Fibroblast of lung (primary cell): ENCODE measurements around the gene TIMM13. TPM values are rescaled to one million over a fixed set of nuclear protein-coding genes. Genes with fewer than 3 reads are reported as not detected.

Source experiments
- DNase-seq, 2 donors: peaks; one replicate each; pipeline versions ENCODE4 v3.0.0 to v3.0.0-alpha.2; 2010; ENCODE audit warnings: low read depth in 2 of 2
- H2AFZ ChIP-seq: 2 replicates; pipeline ENCODE4 v1.5.1; 2012; ENCODE audit warnings: low read length, control low read depth, inconsistent platforms
- H3K27ac ChIP-seq: 2 replicates; pipeline ENCODE4 v1.5.1; 2011; ENCODE audit warnings: low read length, control low read depth; ENCODE audit not compliant: insufficient read depth
- H3K27me3 ChIP-seq: 2 replicates; pipeline ENCODE4 v1.5.1; 2011; ENCODE audit warnings: mild to moderate bottlenecking, low read length; ENCODE audit not compliant: control insufficient read depth, insufficient read depth
- H3K36me3 ChIP-seq: 2 replicates; pipeline ENCODE4 v1.5.1; 2011; ENCODE audit warnings: low read length; ENCODE audit not compliant: control insufficient read depth, insufficient read depth
- H3K4me1 ChIP-seq: 2 replicates; pipeline ENCODE4 v1.5.1; 2011; ENCODE audit warnings: low read length; ENCODE audit not compliant: control insufficient read depth, insufficient read depth; ENCODE audit errors: extremely low read depth
- H3K4me2 ChIP-seq: 2 replicates; pipeline ENCODE4 v1.5.1; 2011; ENCODE audit warnings: low read length, control low read depth; ENCODE audit not compliant: insufficient read depth; ENCODE audit errors: extremely low read depth
- H3K4me3 ChIP-seq, 4 experiments: fragments of 200-600 bp in 1 of 4; sonication (generic) in 1 of 4; replicated peaks in 1 of 4; 2 replicates each; pipeline ENCODE4 v1.5.1; 2011 to 2016; ENCODE audit warnings: low read length in 4 of 4, low read depth in 3 of 4, mild to moderate bottlenecking in 3 of 4, control low read depth in 2 of 4, inconsistent platforms in 1 of 4, mixed read lengths in 1 of 4; ENCODE audit not compliant: insufficient read depth in 1 of 4; ENCODE audit errors: control extremely low read depth in 1 of 4
- H3K79me2 ChIP-seq: 2 replicates; pipeline ENCODE4 v1.5.1; 2012; ENCODE audit warnings: mild to moderate bottlenecking, low read length, inconsistent platforms; ENCODE audit not compliant: control insufficient read depth, insufficient read depth
- H3K9ac ChIP-seq: 2 replicates; pipeline ENCODE4 v1.5.1; 2011; ENCODE audit warnings: mild to moderate bottlenecking, low read length, control low read depth; ENCODE audit not compliant: insufficient read depth
- H3K9me3 ChIP-seq: 2 replicates; pipeline ENCODE4 v1.5.1; 2012; ENCODE audit warnings: low read depth, low read length; ENCODE audit not compliant: control insufficient read depth, insufficient read depth
- H4K20me1 ChIP-seq: 2 replicates; pipeline ENCODE4 v1.5.1; 2011; ENCODE audit warnings: low read length; ENCODE audit not compliant: control insufficient read depth, insufficient read depth; ENCODE audit errors: extremely low read depth
- CTCF ChIP-seq, 2 donors: IDR thresholded peaks in 1 of 2; conservative IDR thresholded peaks in 1 of 2; 1 replicate in 1 of 2; 2 replicates in 1 of 2; pipeline ENCODE4 v1.5.1; 2011 to 2012; ENCODE audit warnings: low read length in 2 of 2, control low read depth in 1 of 2, inconsistent platforms in 1 of 2, low read depth in 1 of 2, mild to moderate bottlenecking in 1 of 2
- EZH2 ChIP-seq: IDR thresholded peaks from 2 replicates; pipeline ENCODE4 v1.5.1; 2012; ENCODE audit warnings: low read length, control low read depth, mild to moderate bottlenecking; ENCODE audit errors: missing control alignments
- polyA plus RNA-seq, 2 donors: library from polyadenylated mRNA; depleted of rRNA in 1 of 2; stranded (reverse) in 1 of 2; unstranded in 1 of 2; fragments of >200 nt; gene quantifications; 2 replicates each; pipeline ENCODE4 v1.2.1, GENCODE V29; 2011 to 2012; ENCODE audit warnings: missing spikeins in 1 of 2
- total RNA-seq: library from RNA; depleted of rRNA; stranded (reverse); fragments of >200 nt; gene quantifications from 2 replicates; pipeline ENCODE4 v1.2.1, GENCODE V29; 2014

The TIMM13 gene
- total and polyA plus RNA-seq, 2 donors (not counting 1 experiment from before 2014, with no cell fraction given) = 14.1 to 27.6 TPM

- H3K27ac ChIP-seq = no peak overlapping the region
- H2AFZ ChIP-seq = no peak overlapping the region
- no peaks in the 10 kb centered on the region for H4K20me1 ChIP-seq
- H3K27me3 ChIP-seq = no peaks in the 10 kb centered on the region
- no peaks in the 10 kb centered on the region for H3K79me2 ChIP-seq
- no peak for TF ChIP-seq EZH2
- no peak for TF ChIP-seq CTCF (conservative IDR thresholded peaks at IDR 0.05 in 1 of 2, IDR thresholded peaks at IDR 0.05 in 1 of 2; ENCODE audit: low read depth in 1 of 2, low read length in 2 of 2)
- no peak overlapping the region for H3K4me3 ChIP-seq
- no peak overlapping the region for H3K4me2 ChIP-seq
- H3K9me3 ChIP-seq = no peaks in the 10 kb centered on the region
- H3K9ac ChIP-seq = no peak overlapping the region
- H3K4me1 ChIP-seq = no peaks in the 10 kb centered on the region
- DNase-seq = no peak
- peaks cover 7% of the 10 kb centered on the region for H3K36me3 ChIP-seq
Observed at GRCh38 chr19:2413629-2414028, 13.8 kb downstream of the TIMM13 start.

- Histone ChIP-seq H3K79me2 (no peaks in the 10 kb centered on the region), H4K20me1 (no peaks in the 10 kb centered on the region), H3K4me2 (no peak overlapping the region), H3K27me3 (no peaks in the 10 kb centered on the region), H3K27ac (no peak overlapping the region), H3K9ac (no peak overlapping the region), H3K9me3 (no peaks in the 10 kb centered on the region), H3K4me1 (no peaks in the 10 kb centered on the region), H3K36me3 (peaks cover 7% of the 10 kb centered on the region), H3K4me3 (no peak overlapping the region), H2AFZ (no peak overlapping the region)
- TF ChIP-seq EZH2 (no peak), CTCF (conservative IDR thresholded peaks at IDR 0.05 in 1 of 2, IDR thresholded peaks at IDR 0.05 in 1 of 2; ENCODE audit: low read depth in 1 of 2, low read length in 2 of 2) (no peak)
- DNase-seq = no peak
Observed at GRCh38 chr19:2413159-2413558, 14.2 kb downstream of the TIMM13 start.

DNA sequence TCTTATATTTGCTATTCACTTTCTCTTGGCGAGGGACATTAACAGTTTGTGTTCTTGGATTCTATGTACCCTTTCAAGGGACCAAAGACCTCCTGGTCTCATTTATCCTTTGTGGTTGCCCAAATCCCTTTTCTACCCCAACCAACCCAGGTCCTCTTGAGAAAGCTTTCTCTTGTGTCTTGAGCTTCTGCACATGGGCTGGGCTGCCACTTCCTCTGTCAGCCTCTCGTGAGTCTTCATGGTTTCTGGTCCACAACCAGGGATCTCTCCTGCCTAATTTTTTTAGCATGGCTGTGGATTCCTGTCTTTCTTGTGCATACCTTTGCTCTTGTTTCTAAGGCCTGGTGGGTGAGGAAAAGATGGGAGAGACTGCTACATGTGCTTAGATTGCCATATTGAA is 14.9 kb downstream of the TIMM13 start:
- H3K27ac ChIP-seq = no peak overlapping the region
- peaks cover 6% of the 10 kb centered on the region for H3K36me3 ChIP-seq
- no peak for DNase-seq
- no peaks in the 10 kb centered on the region for H3K27me3 ChIP-seq
- H2AFZ ChIP-seq = no peak overlapping the region
- H3K4me2 ChIP-seq = no peak overlapping the region
- TF ChIP-seq CTCF (conservative IDR thresholded peaks at IDR 0.05 in 1 of 2, IDR thresholded peaks at IDR 0.05 in 1 of 2; ENCODE audit: low read depth in 1 of 2, low read length in 2 of 2) = no peak
- no peak for TF ChIP-seq EZH2
- no peaks in the 10 kb centered on the region for H3K9me3 ChIP-seq
- no peak overlapping the region for H3K4me3 ChIP-seq
- H3K9ac ChIP-seq = no peak overlapping the region
- no peaks in the 10 kb centered on the region for H3K4me1 ChIP-seq
- no peaks in the 10 kb centered on the region for H4K20me1 ChIP-seq
- H3K79me2 ChIP-seq = no peaks in the 10 kb centered on the region
